Upper lobe of left lung (tissue), 6 donors: ENCODE measurements around the gene SLC38A3. TPM values are rescaled to one million over a fixed set of nuclear protein-coding genes. Genes with fewer than 3 reads are reported as not detected.
A peak's percentile ranks its signal among the peaks of the same experiment; 100 is the strongest.

ENCODE experiments used
- ATAC-seq, 2 donors: fragments of 200-7000 bp; cut with Tn5 transposase; one replicate each; pipeline ENCODE4 v1.9.1; 2022; ENCODE audit warnings: mild to moderate bottlenecking in 2 of 2, moderate library complexity in 2 of 2; ENCODE audit not compliant: low FRiP score in 2 of 2
- DNase-seq, 2 donors: peaks; one replicate each; pipeline ENCODE4 v3.0.0-alpha.2; 2019 to 2020
- H3K27ac ChIP-seq, 4 donors: fragments of 200-600 bp; sonication (generic); one replicate each; pipeline ENCODE4 v1.5.1; 2016 to 2019
- H3K27me3 ChIP-seq, 4 donors: fragments of 200-600 bp; sonication (generic); one replicate each; pipeline ENCODE4 v1.5.1; 2017 to 2019
- H3K36me3 ChIP-seq, 4 donors: fragments of 200-600 bp; sonication (generic); one replicate each; pipeline ENCODE4 v1.5.1; 2016 to 2019
- H3K4me1 ChIP-seq, 4 donors: fragments of 200-600 bp; sonication (generic); one replicate each; pipeline ENCODE4 v1.5.1; 2018 to 2019
- H3K4me3 ChIP-seq, 4 donors: fragments of 200-600 bp; sonication (generic); one replicate each; pipeline ENCODE4 v1.5.1; 2017 to 2019; ENCODE audit warnings: mild to moderate bottlenecking in 2 of 4, moderate library complexity in 1 of 4
- H3K9me3 ChIP-seq, 4 donors: fragments of 200-600 bp; sonication (generic); one replicate each; pipeline ENCODE4 v1.5.1; 2018 to 2019
- CTCF ChIP-seq, 6 experiments: fragments of 450-650 bp in 4 of 6; fragments of 200-600 bp in 2 of 6; sonication (generic) in 2 of 6; IDR thresholded peaks; one replicate each; pipeline ENCODE4 v1.5.1; 2016 to 2019; ENCODE audit warnings: antibody characterized with exemption in 6 of 6
- EP300 ChIP-seq, 4 donors: sonication (generic); formaldehyde crosslinking; IDR thresholded peaks; one replicate each; pipeline ENCODE4 v1.5.1; 2017; ENCODE audit warnings: antibody characterized with exemption in 4 of 4, control low read depth in 2 of 4
- POLR2A ChIP-seq, 4 donors: fragments of 450-650 bp; IDR thresholded peaks; one replicate each; pipeline ENCODE4 v1.5.1; 2016 to 2017; ENCODE audit warnings: antibody characterized with exemption in 4 of 4, mild to moderate bottlenecking in 2 of 4
- POLR2AphosphoS5 ChIP-seq, 2 donors: sonication (generic); formaldehyde crosslinking; IDR thresholded peaks; one replicate each; pipeline ENCODE4 v1.5.1; 2017; ENCODE audit warnings: antibody characterized with exemption in 2 of 2
- WGBS, 2 donors: methylation state at CpG; one replicate each; pipeline ENCODE4 v1.1.5; 2017 to 2018; 5-methylcytosine and 5-hydroxymethylcytosine counted together
- total RNA-seq, 6 donors: library from RNA; depleted of rRNA in 4 of 6; stranded (reverse); fragments of >200 nt in 4 of 6; gene quantifications; one replicate each; pipeline versions ENCODE4 v1.1.0 to v1.2.1, GENCODE V29; 2016 to 2021
- donor health status: DM: no; HTN: no; CAD: no; lungs with moderate emphysema.
- donor health status: DM: no; HTN: yes; CAD: no; lungs with severe emphysema.

The SLC38A3 gene
- total RNA-seq, 6 donors from 2014 or later, result 0.15 to 0.17 TPM; not detected in 4

- 45 to 51% methylated on average over 6 to 7 of the region's 7 CpGs for WGBS, 2 donors
- Histone ChIP-seq H3K27me3 (no peaks in the 10 kb centered on the region), H3K27ac (peak overlapping the region; percentile 84 to 98 (median 96)), H3K36me3 (no peaks in the 10 kb centered on the region), H3K4me1 (peaks cover 63 to 81% (median 68%) of the 10 kb centered on the region in 4 donors), H3K9me3 (no peaks in the 10 kb centered on the region), H3K4me3 (peak overlapping the region; percentile 39 to 57 (median 48))
- ATAC-seq (no peak), DNase-seq (no peak)
- no peak for TF ChIP-seq POLR2A (IDR thresholded peaks at IDR 0.05)
- TF ChIP-seq CTCF (IDR thresholded peaks at IDR 0.05), result no peak
- no peak for TF ChIP-seq POLR2AphosphoS5 (IDR thresholded peaks at IDR 0.05)
- no peak for TF ChIP-seq EP300 (IDR thresholded peaks at IDR 0.05)
Measured at GRCh38 chr3:50266836-50267235, 61.8 kb downstream of the SLC38A3 start.

- Histone ChIP-seq H3K27me3 (no peaks in the 10 kb centered on the region), H3K27ac (peak overlapping the region; percentile 84 to 98 (median 96)), H3K36me3 (no peaks in the 10 kb centered on the region), H3K4me3 (peak overlapping the region; percentile 39 to 57 (median 48)), H3K9me3 (no peaks in the 10 kb centered on the region), H3K4me1 (peaks cover 63 to 82% (median 71%) of the 10 kb centered on the region in 4 donors)
- WGBS, 2 donors, result 11 to 30% methylated on average over 9 to 15 of the region's 22 CpGs
- peak; percentile 52 to 54 for ATAC-seq
- peak; percentile 73 to 92 for DNase-seq
- peak in 2 of 4 donors; percentile 35 to 81 for TF ChIP-seq POLR2A (IDR thresholded peaks at IDR 0.05)
- TF ChIP-seq CTCF (IDR thresholded peaks at IDR 0.05), result no peak
- TF ChIP-seq POLR2AphosphoS5 (IDR thresholded peaks at IDR 0.05), result peak; percentile 72 to 88
- peak in 1 of 4 donors; percentile 69 for TF ChIP-seq EP300 (IDR thresholded peaks at IDR 0.05)
Measured at GRCh38 chr3:50267280-50267913, 62.3 kb downstream of the SLC38A3 start.

- no peak for DNase-seq
- no peaks in the 10 kb centered on the region for H3K9me3 ChIP-seq
- TF ChIP-seq POLR2A (IDR thresholded peaks at IDR 0.05) (no peak), EP300 (IDR thresholded peaks at IDR 0.05) (no peak), CTCF (IDR thresholded peaks at IDR 0.05) (no peak), POLR2AphosphoS5 (IDR thresholded peaks at IDR 0.05) (no peak)
- whole genome bisulfite sequencing, 2 donors, result 44 to 53% methylated on average over 3 of the region's 3 CpGs
- no peak for ATAC-seq
- no peaks in the 10 kb centered on the region for H3K27me3 ChIP-seq
- peak overlapping the region in 3 of 4 donors; percentile 41 to 57 (median 54) for H3K4me3 ChIP-seq
- no peaks in the 10 kb centered on the region for H3K36me3 ChIP-seq
- H3K27ac ChIP-seq, result peak overlapping the region; percentile 84 to 98 (median 96)
- H3K4me1 ChIP-seq, result peaks cover 67 to 91% (median 77%) of the 10 kb centered on the region in 4 donors
Measured at GRCh38 chr3:50268276-50268675, 63.2 kb downstream of the SLC38A3 start.

- WGBS, 2 donors, result 49 to 54% methylated on average over 12 to 21 of the region's 21 CpGs
- Histone ChIP-seq H3K27me3 (peaks cover 0 to 4% (median 0%) of the 10 kb centered on the region in 4 donors), H3K4me3 (peak within 1 kb of the TSS in 3 of 4 donors; percentile 41 to 57 (median 54)), H3K27ac (peak within 1 kb of the TSS; percentile 84 to 98 (median 96)), H3K9me3 (no peaks in the 10 kb centered on the region), H3K4me1 (peaks cover 68 to 92% (median 78%) of the 10 kb centered on the region in 4 donors), H3K36me3 (no peaks in the 10 kb centered on the region)
- ATAC-seq (peak; percentile 3 to 65), DNase-seq (peak; percentile 84 to 92)
- TF ChIP-seq EP300 (IDR thresholded peaks at IDR 0.05) (peak in 1 of 4 donors; percentile 63), POLR2AphosphoS5 (IDR thresholded peaks at IDR 0.05) (peak; percentile 78 to 81), POLR2A (IDR thresholded peaks at IDR 0.05) (peak in 1 of 4 donors; percentile 65), CTCF (IDR thresholded peaks at IDR 0.05) (peak in 1 of 6 experiments; percentile 9)
Measured at GRCh38 chr3:50268703-50269451, 63.8 kb downstream of the SLC38A3 start, which contains the start of gene SEMA3B. TSS of gene SEMA3B (plus strand) at chr3:50269147. CDS start at chr3:50269241, 94 bp downstream.
